IMR-90 (cell line): ENCODE data around the gene STEAP3. TPM values are rescaled to one million over a fixed set of nuclear protein-coding genes. Genes with fewer than 3 reads are reported as not detected.

Experiments
- ATAC-seq: fragments of 200-7000 bp; cut with Tn5 transposase; 2 replicates; pipeline ENCODE4 v1.9.1; 2020; ENCODE audit warnings: low read depth, mild to moderate bottlenecking, moderate library complexity
- BruUV-seq: library from RNA; stranded (reverse); fragments of 400-500 nt; replicated peaks from 2 replicates; lab custom pipeline; 2021; lab: Mats Ljungman, UMichigan
- CTCF ChIA-PET: fragments of 300-600 bp; formaldehyde crosslinking; extraction: SDS; loops from one replicate; lab custom pipeline; 2021; ENCODE audit warnings: antibody characterized with exemption; lab: Yijun Ruan, JAX
- POLR2A ChIA-PET: fragments of 300-600 bp; sonication (Branson Sonifier 250); formaldehyde crosslinking; loops from one replicate; lab custom pipeline; 2022; ENCODE audit warnings: antibody characterized with exemption; ENCODE audit not compliant: unreplicated experiment; lab: Charles Lee
- DNase-seq: peaks from one replicate; pipeline ENCODE4 v3.0.0; 2013
- H2AFZ ChIP-seq: replicated peaks from 2 replicates; pipeline ENCODE3; 2013; ENCODE audit warnings: low read length, mild to moderate bottlenecking; ENCODE audit not compliant: poor library complexity
- H2AK5ac ChIP-seq: 2 replicates; pipeline ENCODE4 v1.6.1; 2013; ENCODE audit warnings: low read depth, low read length, inconsistent platforms
- H2AK9ac ChIP-seq: replicated peaks from 2 replicates; pipeline ENCODE3; 2013; ENCODE audit warnings: mild to moderate bottlenecking, low read depth, low read length, moderate library complexity; ENCODE audit not compliant: poor library complexity
- H2BK120ac ChIP-seq: 2 replicates; pipeline ENCODE4 v1.6.1; 2013; ENCODE audit warnings: low read depth, low read length, inconsistent platforms
- H2BK15ac ChIP-seq: 3 replicates; pipeline ENCODE4 v1.6.1; 2013; ENCODE audit warnings: low read depth, low read length, inconsistent platforms
- H2BK20ac ChIP-seq: 2 replicates; pipeline ENCODE4 v1.6.1; 2013; ENCODE audit warnings: low read depth, mild to moderate bottlenecking, inconsistent platforms, low read length, moderate library complexity
- H2BK5ac ChIP-seq: 2 replicates; pipeline ENCODE4 v1.6.1; 2013; ENCODE audit warnings: mild to moderate bottlenecking, low read depth, low read length, inconsistent platforms; ENCODE audit not compliant: poor library complexity, severe bottlenecking
- H3K14ac ChIP-seq: replicated peaks from 2 replicates; pipeline ENCODE4 v1.6.1; 2013; ENCODE audit warnings: low read depth, low read length, inconsistent platforms
- H3K18ac ChIP-seq: 2 replicates; pipeline ENCODE4 v1.6.1; 2013; ENCODE audit warnings: low read depth, low read length, control low read depth
- H3K23ac ChIP-seq: 2 replicates; pipeline ENCODE4 v1.6.1; 2013; ENCODE audit warnings: low read depth, low read length, inconsistent platforms
- H3K27ac ChIP-seq: 2 replicates; pipeline ENCODE4 v1.5.1; 2013; ENCODE audit warnings: mild to moderate bottlenecking, control low read depth, low read length; ENCODE audit not compliant: insufficient read depth
- H3K27me3 ChIP-seq: 2 replicates; pipeline ENCODE4 v1.6.1; 2013; ENCODE audit warnings: low read length; ENCODE audit not compliant: control insufficient read depth, insufficient read depth
- H3K36me3 ChIP-seq: 2 replicates; pipeline ENCODE4 v1.6.1; 2013; ENCODE audit warnings: low read length, mixed read lengths; ENCODE audit not compliant: control insufficient read depth, insufficient read depth
- H3K4ac ChIP-seq: 2 replicates; pipeline ENCODE4 v1.6.1; 2013; ENCODE audit warnings: low read depth, low read length, inconsistent platforms
- H3K4me1 ChIP-seq: 2 replicates; pipeline ENCODE4 v1.6.1; 2013; ENCODE audit warnings: low read length, mixed read lengths; ENCODE audit not compliant: control insufficient read depth, insufficient read depth
- H3K4me2 ChIP-seq: 2 replicates; pipeline ENCODE4 v1.6.1; 2013; ENCODE audit warnings: low read depth, mild to moderate bottlenecking, control low read depth, low read length, moderate library complexity
- H3K4me3 ChIP-seq: 2 replicates; pipeline ENCODE4 v1.5.1; 2013; ENCODE audit warnings: low read depth, mild to moderate bottlenecking, control low read depth, low read length, moderate library complexity; ENCODE audit not compliant: insufficient read depth
- H3K56ac ChIP-seq: 2 replicates; pipeline ENCODE4 v1.6.1; 2013; ENCODE audit warnings: low read length, inconsistent platforms; ENCODE audit not compliant: insufficient read depth; ENCODE audit errors: extremely low read depth
- H3K79me1 ChIP-seq, 2 experiments: 2 replicates each; pipeline ENCODE4 v1.6.1; 2013; ENCODE audit warnings: low read length in 2 of 2, inconsistent platforms in 1 of 2, low read depth in 1 of 2
- H3K9ac ChIP-seq: 2 replicates; pipeline ENCODE4 v1.6.1; 2013; ENCODE audit warnings: low read depth, low read length, control low read depth
- H3K9me1 ChIP-seq: 2 replicates; pipeline ENCODE4 v1.6.1; 2013; ENCODE audit warnings: low read length, inconsistent platforms; ENCODE audit not compliant: insufficient read depth
- H3K9me3 ChIP-seq: 2 replicates; pipeline ENCODE4 v1.6.1; 2013; ENCODE audit warnings: low read length; ENCODE audit not compliant: control insufficient read depth, insufficient read depth
- H4K20me1 ChIP-seq: 2 replicates; pipeline ENCODE4 v1.6.1; 2013; ENCODE audit warnings: low read length, inconsistent platforms; ENCODE audit not compliant: insufficient read depth
- H4K5ac ChIP-seq: 2 replicates; pipeline ENCODE4 v1.6.1; 2013; ENCODE audit warnings: mild to moderate bottlenecking, low read depth, low read length, control low read depth
- H4K8ac ChIP-seq, 2 experiments: 2 replicates each; pipeline ENCODE4 v1.6.1; 2013; ENCODE audit warnings: low read depth in 2 of 2, low read length in 2 of 2, control low read depth in 1 of 2, inconsistent platforms in 1 of 2
- H4K91ac ChIP-seq: 2 replicates; pipeline ENCODE4 v1.6.1; 2013; ENCODE audit warnings: low read depth, low read length, inconsistent platforms; ENCODE audit not compliant: insufficient read depth
- BHLHE40 ChIP-seq: fragments of 150-350 bp; IDR thresholded peaks from 2 replicates; pipeline ENCODE4 v1.6.1; 2016; ENCODE audit warnings: mild to moderate bottlenecking, low read depth, low read length
- SMC3 ChIP-seq: fragments of 150-350 bp; IDR thresholded peaks from 2 replicates; pipeline ENCODE4 v1.6.1; 2016; ENCODE audit warnings: low read depth, mild to moderate bottlenecking, antibody characterized with exemption, low read length, moderate library complexity
- WGBS, 2 experiments: methylation state at CpG; one replicate each; pipeline versions ENCODE4 v1.1.5 to v1.1.7; 2013; ENCODE audit warnings: missing lambda C conversion rate in 2 of 2; ENCODE audit not compliant: insufficient read length in 1 of 2; ENCODE audit errors: extremely low coverage in 2 of 2; 5-methylcytosine and 5-hydroxymethylcytosine counted together
- dilution Hi-C: fragments of 300-500 bp; cut with HindIII; formaldehyde crosslinking; loops from one replicate; pipeline ENCODE4 v1.14.3; 2018; ENCODE audit warnings: low sequenced_read_pairs; ENCODE audit not compliant: unreplicated experiment
- in situ Hi-C: fragments of 300-500 bp; cut with MboI; formaldehyde crosslinking; loops from 3 replicates; pipeline ENCODE4 v1.14.3; 2019; ENCODE audit warnings: low sequenced_read_pairs, inconsistent platforms, mixed read lengths
- intact Hi-C: fragments of 100-400 bp; cut with micrococcal nuclease; formaldehyde crosslinking; loops from 2 replicates; pipeline ENCODE4 v1.10.0; 2022
- polyA plus RNA-seq, 3 experiments: library from polyadenylated mRNA; depleted of rRNA; stranded (reverse); fragments of >200 nt; gene quantifications; 2 replicates each; pipeline ENCODE4 v1.2.3, GENCODE V29; 2012; ENCODE audit warnings: low replicate concordance in 1 of 3
- total RNA-seq: library from RNA; depleted of rRNA; stranded (reverse); fragments of >200 nt; gene quantifications from 2 replicates; pipeline ENCODE4 v1.2.3, GENCODE V29; 2012

The STEAP3 gene
- total and polyA plus RNA-seq, 2 of the 4 experiments (the other 2 are of a cell fraction) = 19.4 to 43.9 TPM

- Histone ChIP-seq H3K9ac (no peak overlapping the region), H3K14ac (no peak overlapping the region), H2BK5ac (no peak overlapping the region), H3K9me1 (no peaks in the 10 kb centered on the region), H3K4me2 (no peak overlapping the region), H3K9me3 (no peaks in the 10 kb centered on the region), H4K5ac (no peak overlapping the region), H3K27ac (no peak overlapping the region), H3K27me3 (no peaks in the 10 kb centered on the region; the same call in 1 of the 2 replicates), H2BK120ac (no peak overlapping the region), H3K4ac (no peak overlapping the region), H3K79me1 (no peaks in the 10 kb centered on the region), H2AK9ac (no peak overlapping the region), H3K56ac (no peak overlapping the region), H2AFZ (no peak overlapping the region), H4K20me1 (no peaks in the 10 kb centered on the region), H4K91ac (no peak overlapping the region), H3K23ac (no peak overlapping the region), H3K4me3 (no peak overlapping the region), H2BK20ac (no peak overlapping the region), H3K4me1 (no peaks in the 10 kb centered on the region), H2AK5ac (no peak overlapping the region), H3K18ac (no peak overlapping the region), H3K36me3 (no peaks in the 10 kb centered on the region), H4K8ac (no peak overlapping the region), H2BK15ac (no peak overlapping the region)
- in situ Hi-C loops = no loop called here
- DNase-seq = peak; percentile 16
- dilution Hi-C loops = no loop called here
- ChIA-PET CTCF (no interaction called here), POLR2A (no interaction called here)
- BruUV-seq = no TSS peak
- ATAC-seq = no peak
- intact Hi-C loops = no loop called here
- TF ChIP-seq SMC3 (no peak), BHLHE40 (no peak)
- WGBS, 2 experiments = 86% methylated on average over 2 of the region's 2 CpGs; no CpG with 5 or more reads in 1 of the 2 experiments
Measured at GRCh38 chr2:119293254-119293653, 69.6 kb downstream of the STEAP3 start.
